Spleen (tissue), 11 donors: ENCODE results near the gene CDH13. TPM values are rescaled to one million over a fixed set of nuclear protein-coding genes. Genes with fewer than 3 reads are reported as not detected.

Experiments used
- DNase-seq: peaks from one replicate; pipeline ENCODE4 v3.0.0-alpha.2; 2020
- H3K27ac ChIP-seq, 8 donors: fragments of 200-600 bp; sonication (generic) in 7 of 8; 1 replicate in 4 of 8; 2 replicates in 4 of 8; pipeline versions ENCODE4 v1.5.0 to v1.8.0; 2016 to 2021; ENCODE audit warnings: inconsistent platforms in 4 of 8, mild to moderate bottlenecking in 4 of 8, moderate library complexity in 1 of 8
- H3K27me3 ChIP-seq, 7 donors: fragments of 200-600 bp; sonication (generic) in 6 of 7; replicated peaks in 1 of 7; 1 replicate in 4 of 7; 2 replicates in 3 of 7; pipeline versions ENCODE4 v1.5.0 to v1.8.0; 2016 to 2021; ENCODE audit warnings: inconsistent platforms in 3 of 7, mild to moderate bottlenecking in 1 of 7
- H3K36me3 ChIP-seq, 6 donors: fragments of 200-600 bp; sonication (generic) in 5 of 6; 1 replicate in 4 of 6; 2 replicates in 2 of 6; pipeline versions ENCODE4 v1.5.0 to v1.8.0; 2016 to 2021; ENCODE audit warnings: inconsistent platforms in 2 of 6
- H3K4me1 ChIP-seq, 6 donors: fragments of 200-600 bp; sonication (generic) in 5 of 6; 1 replicate in 3 of 6; 2 replicates in 3 of 6; pipeline versions ENCODE4 v1.5.0 to v1.8.0; 2016 to 2021; ENCODE audit warnings: inconsistent platforms in 3 of 6
- H3K4me3 ChIP-seq, 8 donors: fragments of 200-600 bp; sonication (generic) in 7 of 8; 1 replicate in 4 of 8; 2 replicates in 4 of 8; pipeline versions ENCODE4 v1.5.0 to v1.8.0; 2016 to 2021; ENCODE audit warnings: inconsistent platforms in 4 of 8, mild to moderate bottlenecking in 4 of 8, moderate library complexity in 2 of 8
- H3K9me3 ChIP-seq, 8 donors: fragments of 200-600 bp; sonication (generic) in 7 of 8; 1 replicate in 4 of 8; 2 replicates in 4 of 8; pipeline versions ENCODE4 v1.5.0 to v1.8.0; 2016 to 2021; ENCODE audit warnings: inconsistent platforms in 4 of 8
- POLR2A ChIP-seq, 3 donors: fragments of 450-650 bp; IDR thresholded peaks; one replicate each; pipeline ENCODE4 v1.5.1; 2017; ENCODE audit warnings: antibody characterized with exemption in 3 of 3, mild to moderate bottlenecking in 1 of 3
- POLR2AphosphoS5 ChIP-seq, 3 donors: sonication (generic); formaldehyde crosslinking; IDR thresholded peaks; one replicate each; pipeline ENCODE4 v1.5.1; 2017; ENCODE audit warnings: antibody characterized with exemption in 3 of 3
- WGBS, 5 donors: extraction: QIAGEN DNeasy Blood & Tissue Kit in 3 of 5; methylation state at CpG; one replicate each; pipeline versions ENCODE4 v1.1.5 to v1.1.7; 2013 to 2018; 5-methylcytosine and 5-hydroxymethylcytosine counted together
- intact Hi-C: fragments of 100-400 bp; cut with DNase I; formaldehyde crosslinking; loops from one replicate; pipeline ENCODE4 v1.15.0; 2023; ENCODE audit warnings: low total_unique reads
- polyA plus RNA-seq, 3 donors: library from polyadenylated mRNA; stranded (reverse); fragments of 200-250 nt; gene quantifications; one replicate each; pipeline ENCODE4 v1.2.1, GENCODE V29; 2013
- total RNA-seq, 7 donors: library from RNA; depleted of rRNA in 3 of 7; stranded (reverse); fragments of >200 nt in 3 of 7; fragmentation: NEBNext Ultra II Directional in 4 of 7; extraction: Animal tissue kit (Norgen Biotek cat#: 25700) in 4 of 7; gene quantifications; one replicate each; pipeline versions ENCODE4 v1.1.0 to v1.2.1, GENCODE V29; 2016 to 2021
- TF ChIP-seq, protein P1 (sequence below), 11 experiments: fragments of 200-600 bp in 7 of 11; fragments of 450-650 bp in 4 of 11; sonication (generic) in 4 of 11; IDR thresholded peaks in 8 of 11; conservative IDR thresholded peaks in 3 of 11; 1 replicate in 7 of 11; 2 replicates in 4 of 11; pipeline versions ENCODE4 v1.4.0 to v1.8.0; 2016 to 2021; ENCODE audit warnings: antibody characterized with exemption in 11 of 11, inconsistent platforms in 4 of 11, mild to moderate bottlenecking in 1 of 11
- donor health status: healthy with polysubstance abuse.
- donor health status: DM: no; HTN: no; CAD: no; lungs with moderate emphysema.
- donor health status: DM: no; HTN: no; CAD: no.
- donor health status: Bipolar disorder and iron deficiency.
- donor health status: healthy.
- donor health status: DM: no; HTN: no; CAD: no.
- donor health status: DM: yes; HTN: yes; CAD: no.

The CDH13 gene
- total and polyA plus RNA-seq, 10 donors: 0.13 to 4.6 (median 1.1) TPM

DNA sequence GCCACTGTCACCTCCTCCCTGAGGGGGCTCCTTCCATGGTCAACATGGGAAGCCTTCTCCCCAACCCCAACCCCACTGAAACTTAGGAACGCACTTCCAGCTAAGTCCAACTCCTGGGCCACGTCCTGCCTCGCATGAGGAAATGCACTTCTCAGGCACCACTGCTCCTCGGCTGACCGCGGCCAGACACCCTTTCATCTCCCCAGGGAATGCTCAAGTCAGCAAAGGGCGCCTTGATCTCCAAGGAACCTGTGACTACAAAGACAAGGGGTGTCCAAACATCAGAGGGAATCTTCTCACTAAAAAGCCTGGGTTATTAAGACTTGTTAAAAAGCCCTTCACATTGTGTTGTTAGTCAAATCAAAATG lies 1056.1 kb downstream of the CDH13 start:
- H3K4me1 ChIP-seq: no peaks in the 10 kb centered on the region
- H3K27me3 ChIP-seq: peaks cover 0 to 17% (median 0%) of the 10 kb centered on the region in 7 donors
- WGBS, 5 donors: 45 to 68% (median 52%) methylated on average over 7 of the region's 7 CpGs
- no peaks in the 10 kb centered on the region for H3K36me3 ChIP-seq
- TF ChIP-seq, protein P1, sequence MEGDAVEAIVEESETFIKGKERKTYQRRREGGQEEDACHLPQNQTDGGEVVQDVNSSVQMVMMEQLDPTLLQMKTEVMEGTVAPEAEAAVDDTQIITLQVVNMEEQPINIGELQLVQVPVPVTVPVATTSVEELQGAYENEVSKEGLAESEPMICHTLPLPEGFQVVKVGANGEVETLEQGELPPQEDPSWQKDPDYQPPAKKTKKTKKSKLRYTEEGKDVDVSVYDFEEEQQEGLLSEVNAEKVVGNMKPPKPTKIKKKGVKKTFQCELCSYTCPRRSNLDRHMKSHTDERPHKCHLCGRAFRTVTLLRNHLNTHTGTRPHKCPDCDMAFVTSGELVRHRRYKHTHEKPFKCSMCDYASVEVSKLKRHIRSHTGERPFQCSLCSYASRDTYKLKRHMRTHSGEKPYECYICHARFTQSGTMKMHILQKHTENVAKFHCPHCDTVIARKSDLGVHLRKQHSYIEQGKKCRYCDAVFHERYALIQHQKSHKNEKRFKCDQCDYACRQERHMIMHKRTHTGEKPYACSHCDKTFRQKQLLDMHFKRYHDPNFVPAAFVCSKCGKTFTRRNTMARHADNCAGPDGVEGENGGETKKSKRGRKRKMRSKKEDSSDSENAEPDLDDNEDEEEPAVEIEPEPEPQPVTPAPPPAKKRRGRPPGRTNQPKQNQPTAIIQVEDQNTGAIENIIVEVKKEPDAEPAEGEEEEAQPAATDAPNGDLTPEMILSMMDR (IDR thresholded peaks at IDR 0.05 in 8 of 11, conservative IDR thresholded peaks at IDR 0.05 in 3 of 11): no peak
- no peak for TF ChIP-seq POLR2A (IDR thresholded peaks at IDR 0.05)
- H3K9me3 ChIP-seq: no peaks in the 10 kb centered on the region
- H3K27ac ChIP-seq: no peak overlapping the region
- DNase-seq: no peak
- no peak overlapping the region for H3K4me3 ChIP-seq
- intact Hi-C loops: no loop called here

GRCh38 chr16:83685615-83686165 lies 1058.9 kb downstream of the CDH13 start:
- intact Hi-C loops: no loop called here

GRCh38 chr16:83686726-83687125 lies 1060.0 kb downstream of the CDH13 start:
- Histone ChIP-seq H3K4me1 (peaks cover 0 to 6% (median 3%) of the 10 kb centered on the region in 6 donors), H3K4me3 (no peak overlapping the region), H3K36me3 (no peaks in the 10 kb centered on the region), H3K27ac (no peak overlapping the region), H3K9me3 (no peaks in the 10 kb centered on the region), H3K27me3 (peaks cover 0 to 4% (median 0%) of the 10 kb centered on the region in 7 donors)
- intact Hi-C loops: no loop called here
- DNase-seq: no peak
- 91 to 97% (median 95%) methylated on average over 3 of the region's 3 CpGs for WGBS, 5 donors
- TF ChIP-seq, protein P1 (IDR thresholded peaks at IDR 0.05 in 8 of 11, conservative IDR thresholded peaks at IDR 0.05 in 3 of 11): no peak
- TF ChIP-seq POLR2A (IDR thresholded peaks at IDR 0.05) (no peak), POLR2AphosphoS5 (IDR thresholded peaks at IDR 0.05) (no peak)

More at GRCh38 chr16:83685615-83686165, 1058.9 kb downstream of the CDH13 start:
- Histone ChIP-seq H3K9me3 (no peaks in the 10 kb centered on the region), H3K27ac (no peak overlapping the region), H3K4me1 (no peaks in the 10 kb centered on the region), H3K4me3 (no peak overlapping the region), H3K36me3 (no peaks in the 10 kb centered on the region), H3K27me3 (peaks cover 0 to 10% (median 0%) of the 10 kb centered on the region in 7 donors)
- 82 to 88% (median 85%) methylated on average over 8 of the region's 8 CpGs for WGBS, 5 donors
- no peak for DNase-seq
- TF ChIP-seq POLR2AphosphoS5 (IDR thresholded peaks at IDR 0.05) (no peak), POLR2A (IDR thresholded peaks at IDR 0.05) (no peak)
- TF ChIP-seq, protein P1 (IDR thresholded peaks at IDR 0.05 in 8 of 11, conservative IDR thresholded peaks at IDR 0.05 in 3 of 11): no peak

- TF ChIP-seq, protein P1 (IDR thresholded peaks at IDR 0.05 in 8 of 11, conservative IDR thresholded peaks at IDR 0.05 in 3 of 11): no peak
- TF ChIP-seq POLR2AphosphoS5 (IDR thresholded peaks at IDR 0.05): no peak
- no peak for TF ChIP-seq POLR2A (IDR thresholded peaks at IDR 0.05)
- Histone ChIP-seq H3K9me3 (no peaks in the 10 kb centered on the region), H3K4me1 (peaks cover 0 to 14% (median 10%) of the 10 kb centered on the region in 6 donors), H3K27ac (no peak overlapping the region), H3K4me3 (no peak overlapping the region), H3K36me3 (no peaks in the 10 kb centered on the region), H3K27me3 (peaks cover 0 to 5% (median 0%) of the 10 kb centered on the region in 7 donors)
- WGBS, 5 donors: 37 to 45% (median 41%) methylated on average over 5 of the region's 5 CpGs
- intact Hi-C loops: no loop called here
- no peak for DNase-seq
Measured at GRCh38 chr16:83689385-83689831, 1062.6 kb downstream of the CDH13 start.
